PC-9 (cell line): ENCODE data around the gene SGO1. TPM values are rescaled to one million over a fixed set of nuclear protein-coding genes. Genes with fewer than 3 reads are reported as not detected.

Source experiments
- Bru-seq: library from RNA; stranded (reverse); fragments of 400-500 nt; gene quantifications from one replicate; lab custom pipeline; 2021; lab: Mats Ljungman, UMichigan
- BruChase-seq, 2 experiments: library from RNA; stranded (reverse); fragments of 400-500 nt; gene quantifications; one replicate each; lab custom pipeline; 2021; lab: Mats Ljungman, UMichigan
- BruUV-seq: library from RNA; stranded (reverse); fragments of 400-500 nt; replicated peaks from 2 replicates; lab custom pipeline; 2021; lab: Mats Ljungman, UMichigan
- CTCF ChIA-PET: fragments of 300-600 bp; sonication (Branson Sonifier 250); formaldehyde crosslinking; loops from one replicate; lab custom pipeline; 2022; ENCODE audit warnings: antibody characterized with exemption; lab: Charles Lee
- POLR2A ChIA-PET: fragments of 300-600 bp; sonication (Branson Sonifier 250); formaldehyde crosslinking; loops from one replicate; lab custom pipeline; 2022; ENCODE audit warnings: antibody characterized with exemption; ENCODE audit not compliant: unreplicated experiment; lab: Charles Lee
- DNase-seq, 2 experiments: peaks; one replicate each; pipeline versions ENCODE4 v3.0.0 to v3.0.0-alpha.2; 2015 to 2022; ENCODE audit warnings: mixed read lengths in 1 of 2
- H2AFZ ChIP-seq: fragments of 200-600 bp; sonication (generic); 2 replicates; pipeline ENCODE4 v1.8.1; 2017; ENCODE audit warnings: antibody characterized with exemption
- H3F3A ChIP-seq: fragments of 200-600 bp; sonication (generic); 2 replicates; pipeline ENCODE4 v1.8.1; 2017; ENCODE audit warnings: antibody characterized with exemption, mild to moderate bottlenecking, low read depth; ENCODE audit not compliant: insufficient read depth
- H3K27ac ChIP-seq: fragments of 200-600 bp; sonication (generic); 2 replicates; pipeline ENCODE4 v1.6.1; 2016; ENCODE audit warnings: mixed run types
- H3K27me3 ChIP-seq: fragments of 200-600 bp; sonication (generic); 2 replicates; pipeline ENCODE4 v1.6.1; 2016; ENCODE audit warnings: low read depth, mixed run types; ENCODE audit not compliant: insufficient read depth
- H3K36me3 ChIP-seq: fragments of 200-600 bp; sonication (generic); 2 replicates; pipeline ENCODE4 v1.6.1; 2016; ENCODE audit warnings: low read depth, mixed run types
- H3K4me1 ChIP-seq: fragments of 200-600 bp; sonication (generic); replicated peaks from 2 replicates; pipeline ENCODE4 v1.6.1; 2016; ENCODE audit warnings: mixed run types; ENCODE audit not compliant: insufficient read depth
- H3K4me2 ChIP-seq: fragments of 200-600 bp; sonication (generic); 2 replicates; pipeline ENCODE4 v1.6.1; 2017; ENCODE audit warnings: mixed run types
- H3K4me3 ChIP-seq: fragments of 200-600 bp; sonication (generic); 2 replicates; pipeline ENCODE4 v1.6.1; 2016; ENCODE audit warnings: mixed run types
- H3K79me2 ChIP-seq: fragments of 200-600 bp; sonication (generic); 2 replicates; pipeline ENCODE4 v1.6.1; 2017; ENCODE audit warnings: low read depth, mixed run types
- H3K9me2 ChIP-seq: fragments of 200-600 bp; sonication (generic); 2 replicates; pipeline ENCODE4 v1.8.1; 2017; ENCODE audit warnings: mild to moderate bottlenecking; ENCODE audit not compliant: insufficient read depth
- H3K9me3 ChIP-seq: fragments of 200-600 bp; sonication (generic); 2 replicates; pipeline ENCODE4 v1.8.1; 2016; ENCODE audit warnings: low read depth; ENCODE audit not compliant: insufficient read depth
- H4K20me1 ChIP-seq: fragments of 200-600 bp; sonication (generic); 2 replicates; pipeline ENCODE4 v1.8.1; 2017; ENCODE audit not compliant: insufficient read depth
- EZH2 ChIP-seq: fragments of 200-600 bp; sonication (generic); IDR thresholded peaks from 2 replicates; pipeline ENCODE4 v1.8.0; 2017; ENCODE audit warnings: antibody characterized with exemption, low read depth
- intact Hi-C: fragments of 100-400 bp; cut with micrococcal nuclease; formaldehyde crosslinking; loops from one replicate; pipeline ENCODE4 v1.10.0; 2022; ENCODE audit not compliant: unreplicated experiment
- long read RNA-seq: library from polyadenylated mRNA; stranded (forward); transcript quantifications from one replicate; pipeline ENCODE4 v2.0.0, GENCODE V29; 2022
- total RNA-seq: library from RNA; stranded (reverse); gene quantifications from 2 replicates; pipeline ENCODE4 v1.2.3, GENCODE V29; 2021
- TF ChIP-seq, protein P1 (sequence below): fragments of 200-600 bp; sonication (generic); conservative IDR thresholded peaks from 2 replicates; pipeline ENCODE4 v1.6.1; 2017; ENCODE audit warnings: mixed run types, antibody characterized with exemption, mild to moderate bottlenecking, moderate library complexity

The SGO1 gene
- total RNA-seq, result 18.3 and 26.3 TPM in 2 replicates
- percentile 91 among the genes with signal in this experiment for Bru-seq, nascent RNA
- BruChase-seq, experiment 1, labeled RNA remaining after a 2-hour chase, result percentile 89 among the genes with signal in this experiment
- percentile 84 among the genes with signal in this experiment for BruChase-seq, experiment 2, labeled RNA remaining after a 6-hour chase
- long read RNA-seq, transcript SGO1-203 (8 exons, 2,587 nt), result major isoform, 23 of 55 reads
- long read RNA-seq, partial matches to known transcripts, result 18 of 55 reads
- long read RNA-seq, other reads (novel, unspliced or antisense), result 8 of 55 reads

- peak within 1 kb of the TSS; percentile 93 for H3K4me3 ChIP-seq
- POLR2A ChIA-PET, result interaction anchor here (0.7 kb wide), 1 partner anchor 298 kb away, joined by 4 read pairs; no protein-coding TSS in a partner anchor
- no peaks in the 10 kb centered on the region for H3K9me2 ChIP-seq
- peak; percentile 91 to 98 for DNase-seq
- H3K4me2 ChIP-seq, result peak within 1 kb of the TSS; percentile 92
- no peaks in the 10 kb centered on the region for H3K27me3 ChIP-seq
- peaks cover 11% of the 10 kb centered on the region for H3F3A ChIP-seq
- intact Hi-C loops, result loop anchor here (1.0 to 10.0 kb wide), 4 partner anchors 132 to 297 kb away; partner anchors contain the start of genes KAT2B and RAB5A
- CTCF ChIA-PET, result interaction anchor here (0.6 kb wide), 4 partner anchors 85 to 1039 kb away, joined by 4 to 12 read pairs (median 5); no protein-coding TSS in a partner anchor
- TF ChIP-seq EZH2, result no peak
- TF ChIP-seq, protein P1, sequence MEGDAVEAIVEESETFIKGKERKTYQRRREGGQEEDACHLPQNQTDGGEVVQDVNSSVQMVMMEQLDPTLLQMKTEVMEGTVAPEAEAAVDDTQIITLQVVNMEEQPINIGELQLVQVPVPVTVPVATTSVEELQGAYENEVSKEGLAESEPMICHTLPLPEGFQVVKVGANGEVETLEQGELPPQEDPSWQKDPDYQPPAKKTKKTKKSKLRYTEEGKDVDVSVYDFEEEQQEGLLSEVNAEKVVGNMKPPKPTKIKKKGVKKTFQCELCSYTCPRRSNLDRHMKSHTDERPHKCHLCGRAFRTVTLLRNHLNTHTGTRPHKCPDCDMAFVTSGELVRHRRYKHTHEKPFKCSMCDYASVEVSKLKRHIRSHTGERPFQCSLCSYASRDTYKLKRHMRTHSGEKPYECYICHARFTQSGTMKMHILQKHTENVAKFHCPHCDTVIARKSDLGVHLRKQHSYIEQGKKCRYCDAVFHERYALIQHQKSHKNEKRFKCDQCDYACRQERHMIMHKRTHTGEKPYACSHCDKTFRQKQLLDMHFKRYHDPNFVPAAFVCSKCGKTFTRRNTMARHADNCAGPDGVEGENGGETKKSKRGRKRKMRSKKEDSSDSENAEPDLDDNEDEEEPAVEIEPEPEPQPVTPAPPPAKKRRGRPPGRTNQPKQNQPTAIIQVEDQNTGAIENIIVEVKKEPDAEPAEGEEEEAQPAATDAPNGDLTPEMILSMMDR, result no peak
- H3K4me1 ChIP-seq, result peaks cover 27% of the 10 kb centered on the region
- no peaks in the 10 kb centered on the region for H3K9me3 ChIP-seq
- BruUV-seq, result TSS peak; percentile 84
- H3K27ac ChIP-seq, result peak within 1 kb of the TSS; percentile 88
- peaks cover 29% of the 10 kb centered on the region for H3K79me2 ChIP-seq
- peak within 1 kb of the TSS; percentile 96 for H2AFZ ChIP-seq
- no peaks in the 10 kb centered on the region for H3K36me3 ChIP-seq
- no peaks in the 10 kb centered on the region for H4K20me1 ChIP-seq
These were observed at the start of gene SGO1 for GRCh38 chr3:20185679-20186599. Gene SGO1, minus strand, starts transcription at chr3:20186206. Its CDS starts 2,179 bp downstream, at chr3:20184027.

DNA sequence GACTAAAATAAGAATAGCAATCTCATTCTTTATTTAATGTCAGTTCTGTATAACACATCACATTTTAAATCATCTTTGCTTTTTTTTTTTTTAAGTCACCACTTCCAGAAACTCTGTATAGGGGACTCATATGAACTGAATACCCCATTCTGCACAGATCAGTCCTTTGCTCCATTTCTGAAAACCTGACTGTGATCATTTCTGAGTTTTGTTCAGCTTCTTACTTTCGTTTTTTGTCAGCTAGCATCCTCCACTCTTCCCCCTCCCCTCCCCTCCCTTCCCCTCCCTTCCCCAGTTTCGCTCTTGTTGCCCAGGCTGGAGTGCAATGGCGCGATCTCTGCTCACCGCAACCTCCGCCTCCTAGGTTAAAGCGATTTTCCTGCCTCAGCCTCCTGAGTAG lies 49.8 kb upstream of the SGO1 start:
- Histone ChIP-seq H3K4me1 (no peaks in the 10 kb centered on the region), H3F3A (no peaks in the 10 kb centered on the region), H3K4me3 (no peak overlapping the region), H3K9me2 (no peaks in the 10 kb centered on the region), H3K36me3 (no peaks in the 10 kb centered on the region), H3K9me3 (no peaks in the 10 kb centered on the region), H3K27me3 (no peaks in the 10 kb centered on the region), H3K4me2 (no peak overlapping the region), H4K20me1 (no peaks in the 10 kb centered on the region), H2AFZ (no peak overlapping the region), H3K27ac (no peak overlapping the region), H3K79me2 (no peaks in the 10 kb centered on the region)
- POLR2A ChIA-PET, result no interaction called here
- no TSS peak for BruUV-seq
- CTCF ChIA-PET, result no interaction called here
- DNase-seq, result no peak
- intact Hi-C loops, result no loop called here
- no peak for TF ChIP-seq EZH2
- TF ChIP-seq, protein P1, result no peak
